GM21367 (cell line): ENCODE results near the gene PI4K2A.
"Not testable (repeated sequence)": the region's sequence is repeated elsewhere in the genome, so short reads cannot be mapped to it uniquely, and the experiment has no call there.

Experiments
- ATAC-seq: cut with Tn5 transposase; IDR thresholded peaks from one replicate; pipeline ENCODE4 v1.9.1; 2021; ENCODE audit not compliant: unreplicated experiment

PI4K2A gene

GRCh38 chr10:97673736-97674525 lies 33.5 kb downstream of the PI4K2A start:
- no peak for ATAC-seq

GRCh38 chr10:97675222-97675621 lies 34.8 kb downstream of the PI4K2A start:
- ATAC-seq = no peak

- no peak for ATAC-seq
Measured at GRCh38 chr10:97676770-97677581, 36.5 kb downstream of the PI4K2A start.

- no peak for ATAC-seq
Measured at GRCh38 chr10:97679594-97679993, 39.1 kb downstream of the PI4K2A start.

- no peak for ATAC-seq
Measured at GRCh38 chr10:97682042-97682441, 41.6 kb downstream of the PI4K2A start.

GRCh38 chr10:97683556-97684367 lies 43.3 kb downstream of the PI4K2A start:
- ATAC-seq = no peak

- not testable (repeated sequence) for ATAC-seq
Measured at GRCh38 chr10:97684368-97684713, 43.9 kb downstream of the PI4K2A start.

- no peak for ATAC-seq
Measured at GRCh38 chr10:97684866-97685394, 44.5 kb downstream of the PI4K2A start.

- ATAC-seq = no peak
Measured at GRCh38 chr10:97685395-97685958, 45.0 kb downstream of the PI4K2A start.

- peak; percentile 3 for ATAC-seq
Measured at GRCh38 chr10:97686301-97686961, 46.0 kb downstream of the PI4K2A start.

GRCh38 chr10:97686962-97687784 lies 46.7 kb downstream of the PI4K2A start, which contains the start of gene AVPI1:
Gene AVPI1, minus strand, starts transcription at chr10:97687241. Its CDS starts 7,336 bp downstream, at chr10:97679905.
- peak; percentile 83 for ATAC-seq

GRCh38 chr10:97687785-97688781 lies 47.6 kb downstream of the PI4K2A start:
- ATAC-seq = no peak

GRCh38 chr10:97689559-97690020 lies 49.1 kb downstream of the PI4K2A start:
- ATAC-seq = no peak

- no peak for ATAC-seq
Measured at GRCh38 chr10:97690133-97690532, 49.7 kb downstream of the PI4K2A start.

GRCh38 chr10:97698072-97698655 lies 57.7 kb downstream of the PI4K2A start:
- ATAC-seq = not testable (repeated sequence)

GRCh38 chr10:97701438-97702069 lies 61.1 kb downstream of the PI4K2A start:
- no peak for ATAC-seq
